K562 (cell line): ENCODE results near the gene RAP1GDS1. TPM values are rescaled to one million over a fixed set of nuclear protein-coding genes. Genes with fewer than 3 reads are reported as not detected.

Experiments
- BCOR ChIP-seq: fragments of 450-650 bp; IDR thresholded peaks from 2 replicates; pipeline ENCODE4 v1.6.1; 2016
- DMBX1 ChIP-seq: fragments of 250-450 bp; sonication (Bioruptor Pico); IDR thresholded peaks from 2 replicates; pipeline ENCODE4 v1.8.0; 2022; ENCODE audit warnings: inconsistent platforms, mild to moderate bottlenecking, moderate library complexity, borderline replicate concordance
- ELF2 ChIP-seq: fragments of 250-450 bp; sonication (Bioruptor Pico); IDR thresholded peaks from 2 replicates; pipeline ENCODE4 v1.5.0; 2021; ENCODE audit warnings: mild to moderate bottlenecking
- ESRRA ChIP-seq: fragments of 450-650 bp; IDR thresholded peaks from 2 replicates; pipeline ENCODE4 v1.6.1; 2014; ENCODE audit warnings: low read depth, mild to moderate bottlenecking, moderate library complexity, borderline replicate concordance
- GABPB2 ChIP-seq: fragments of 250-450 bp; sonication (Bioruptor Pico); conservative IDR thresholded peaks from 2 replicates; pipeline ENCODE4 v1.5.1; 2021; ENCODE audit warnings: mild to moderate bottlenecking
- MAZ ChIP-seq, 2 experiments: fragments of 450-650 bp in 1 of 2; sonication (generic) in 1 of 2; formaldehyde crosslinking; IDR thresholded peaks in 1 of 2; conservative IDR thresholded peaks in 1 of 2; 2 replicates each; pipeline versions ENCODE4 v1.4.0 to v1.5.0; 2020; ENCODE audit warnings: mild to moderate bottlenecking in 1 of 2, missing genetic modification reagents in 1 of 2
- NR2C2 ChIP-seq, 2 experiments: fragments of 200-800 bp in 1 of 2; sonication (Bioruptor generic) in 1 of 2; sonication (generic) in 1 of 2; formaldehyde crosslinking in 1 of 2; IDR thresholded peaks; 2 replicates each; pipeline versions ENCODE4 v1.6.1 to v1.8.0; 2016 to 2022; ENCODE audit warnings: mild to moderate bottlenecking in 1 of 2, missing compliant biosample characterization in 1 of 2, missing genetic modification characterization in 1 of 2, missing genetic modification reagents in 1 of 2
- RBM15 ChIP-seq: fragments of 200-400 bp; formaldehyde crosslinking; IDR thresholded peaks from 2 replicates; pipeline ENCODE4 v1.6.1; 2018; ENCODE audit warnings: mild to moderate bottlenecking, low read length, moderate library complexity; ENCODE audit not compliant: insufficient read depth
- RCOR1 ChIP-seq, 2 experiments: IDR thresholded peaks; 2 replicates each; pipeline ENCODE4 v1.6.1; 2012; ENCODE audit warnings: low read depth in 2 of 2, low read length in 2 of 2, borderline replicate concordance in 1 of 2, improper control_type of control experiment in 1 of 2
- RERE ChIP-seq: sonication (generic); formaldehyde crosslinking; IDR thresholded peaks from 2 replicates; pipeline ENCODE4 v1.8.0; 2023; ENCODE audit warnings: missing genetic modification reagents, mild to moderate bottlenecking, borderline replicate concordance
- SETDB1 ChIP-seq: IDR thresholded peaks from one replicate; pipeline ENCODE4 v1.6.1; 2012; ENCODE audit warnings: low read length, control low read depth, inconsistent platforms
- SMARCC2 ChIP-seq: fragments of 450-650 bp; IDR thresholded peaks from 2 replicates; pipeline ENCODE4 v1.6.1; 2017; ENCODE audit warnings: antibody characterized with exemption, moderate library complexity, mild to moderate bottlenecking, low read depth
- TEAD1 ChIP-seq, 2 experiments: fragments of 450-650 bp in 1 of 2; sonication (generic) in 1 of 2; formaldehyde crosslinking; IDR thresholded peaks; 2 replicates each; pipeline versions ENCODE4 v1.4.0 to v1.8.0; 2020 to 2022; ENCODE audit warnings: mild to moderate bottlenecking in 2 of 2, missing genetic modification reagents in 1 of 2
- ZNF121 ChIP-seq: sonication (generic); formaldehyde crosslinking; conservative IDR thresholded peaks from 2 replicates; pipeline ENCODE4 v1.8.0; 2022; ENCODE audit warnings: missing genetic modification reagents
- ZNF639 ChIP-seq, 2 experiments: fragments of 200-800 bp in 1 of 2; sonication (Bioruptor generic) in 1 of 2; sonication (generic) in 1 of 2; formaldehyde crosslinking in 1 of 2; IDR thresholded peaks in 1 of 2; conservative IDR thresholded peaks in 1 of 2; 2 replicates each; pipeline versions ENCODE4 v1.5.0 to v1.6.1; 2016 to 2020; ENCODE audit warnings: missing compliant biosample characterization in 1 of 2, missing genetic modification characterization in 1 of 2, missing genetic modification reagents in 1 of 2
- ZNF766 ChIP-seq: fragments of 200-800 bp; sonication (Bioruptor generic); conservative IDR thresholded peaks from 2 replicates; pipeline ENCODE4 v1.6.1; 2016; ENCODE audit warnings: missing genetic modification characterization, missing compliant biosample characterization
- polyA plus RNA-seq, 8 experiments: library from polyadenylated mRNA; depleted of rRNA in 4 of 8; stranded (reverse) in 5 of 8; unstranded in 3 of 8; fragments of >200 nt; fragmentation: Nextera tagmentation in 2 of 8; fragmentation: Illumina TruSeq in 1 of 8; extraction: Ambion mirVana in 2 of 8; extraction: Trizol in 1 of 8; gene quantifications; 2 replicates each; pipeline versions ENCODE4 v1.2.1 to v1.2.3, GENCODE V29; 2011 to 2014; ENCODE audit warnings: inconsistent platforms in 1 of 8, missing spikeins in 1 of 8
- total RNA-seq, 7 experiments: library from RNA; depleted of rRNA in 6 of 7; stranded (reverse); fragments of >200 nt in 6 of 7; fragmentation: Illumina TruSeq in 2 of 7; extraction: Trizol in 2 of 7; gene quantifications; 2 replicates each; pipeline versions ENCODE4 v1.2.1 to v1.2.3, GENCODE V29; 2011 to 2021; ENCODE audit warnings: low replicate concordance in 1 of 7
- TF ChIP-seq, protein P1 (sequence below): fragments of 200-800 bp; sonication (Bioruptor generic); IDR thresholded peaks from 2 replicates; pipeline ENCODE4 v1.6.1; 2017; ENCODE audit warnings: missing genetic modification characterization, missing compliant biosample characterization

Gene RAP1GDS1
- total and polyA plus RNA-seq, 9 of the 15 experiments (the other 6 are each of a cell fraction or from before 2014, with no cell fraction given), result 27.2 to 55.6 (median 31.5) TPM

DNA sequence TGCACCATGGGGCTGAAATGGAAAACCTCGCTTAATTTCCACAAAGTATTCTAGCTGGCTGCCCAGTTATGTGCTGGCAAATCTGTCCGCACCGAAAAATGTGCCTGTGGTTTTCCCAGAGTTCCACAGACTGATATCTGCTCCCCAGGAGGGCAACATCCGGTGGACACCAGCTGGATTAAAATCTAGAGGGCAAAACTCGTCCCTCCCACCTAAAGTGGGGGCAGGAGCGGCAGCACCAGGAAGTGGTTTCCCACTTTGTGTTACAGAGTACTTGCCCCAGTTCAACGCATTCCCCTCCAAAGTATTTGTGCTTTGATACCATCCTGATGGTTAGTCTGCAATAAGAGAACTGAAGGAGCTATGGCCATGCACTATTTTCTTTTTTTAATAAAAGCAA is 209.6 kb downstream of the RAP1GDS1 start (continued):
- no peak for TF ChIP-seq NR2C2 (CRISPR knock-in tag; IDR thresholded peaks at IDR 0.05)
- peak; percentile 16; the same call in 1 of the 2 replicates for TF ChIP-seq NR2C2 (tag; IDR thresholded peaks at IDR 0.05)
- 0 out of 2 replicates have a peak, but pooled peaks have one; percentile 15 for TF ChIP-seq DMBX1 (CRISPR knock-in tag)
- peak in 1 of 2 experiments; percentile 40; a peak in 1 of 4 replicates for TF ChIP-seq RCOR1 (IDR thresholded peaks at IDR 0.05; ENCODE audit: borderline replicate concordance in 1 of 2, low read depth in 2 of 2, low read length in 2 of 2)
- TF ChIP-seq RBM15, result no peak
- no peak for TF ChIP-seq ZNF121 (CRISPR knock-in tag)
- TF ChIP-seq ZNF766 (CRISPR knock-in tag), result 0 out of 2 replicates have a peak, but pooled peaks have one; percentile 26
- peak in 1 of 2 experiments; percentile 55; a peak in 1 of 4 replicates for TF ChIP-seq MAZ (CRISPR knock-in tag; conservative IDR thresholded peaks at IDR 0.05 in 1 of 2, IDR thresholded peaks at IDR 0.05 in 1 of 2)
- no peak for TF ChIP-seq ELF2 (CRISPR knock-in tag)
- TF ChIP-seq TEAD1 (CRISPR knock-in tag; IDR thresholded peaks at IDR 0.05), result no peak
- TF ChIP-seq SMARCC2, result no peak
- no peak for TF ChIP-seq BCOR
- no peak for TF ChIP-seq SETDB1
- TF ChIP-seq, protein P1, sequence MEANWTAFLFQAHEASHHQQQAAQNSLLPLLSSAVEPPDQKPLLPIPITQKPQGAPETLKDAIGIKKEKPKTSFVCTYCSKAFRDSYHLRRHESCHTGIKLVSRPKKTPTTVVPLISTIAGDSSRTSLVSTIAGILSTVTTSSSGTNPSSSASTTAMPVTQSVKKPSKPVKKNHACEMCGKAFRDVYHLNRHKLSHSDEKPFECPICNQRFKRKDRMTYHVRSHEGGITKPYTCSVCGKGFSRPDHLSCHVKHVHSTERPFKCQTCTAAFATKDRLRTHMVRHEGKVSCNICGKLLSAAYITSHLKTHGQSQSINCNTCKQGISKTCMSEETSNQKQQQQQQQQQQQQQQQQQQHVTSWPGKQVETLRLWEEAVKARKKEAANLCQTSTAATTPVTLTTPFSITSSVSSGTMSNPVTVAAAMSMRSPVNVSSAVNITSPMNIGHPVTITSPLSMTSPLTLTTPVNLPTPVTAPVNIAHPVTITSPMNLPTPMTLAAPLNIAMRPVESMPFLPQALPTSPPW, result peak; percentile 68
- peak; percentile 61; the same call in 1 of the 2 replicates for TF ChIP-seq ESRRA
- 0 out of 4 replicates have a peak, but pooled peaks of 1 of the 2 experiments have one; percentile 51 for TF ChIP-seq ZNF639 (CRISPR knock-in tag; conservative IDR thresholded peaks at IDR 0.05 in 1 of 2, IDR thresholded peaks at IDR 0.05 in 1 of 2)
- TF ChIP-seq GABPB2 (CRISPR knock-in tag), result no peak
- no peak for TF ChIP-seq RERE (CRISPR knock-in tag)
